NCI-H2171 treated with DMSO at 0.1 percent for 48 hours (cell line): ENCODE measurements around the gene C6orf163.

Experiments used
- DNase-seq: peaks from one replicate; lab custom pipeline; 2025; lab: John Stamatoyannopoulos, UW

Gene C6orf163

GRCh38 chr6:87357479-87358196, 13.0 kb downstream of the C6orf163 start:
- DNase-seq: no peak

- no peak for DNase-seq
These were observed 20.1 kb downstream of the C6orf163 start for GRCh38 chr6:87364602-87365252.

- DNase-seq: no peak
These were observed 21.6 kb downstream of the C6orf163 start for GRCh38 chr6:87366072-87366827.

- no peak for DNase-seq
These were observed 22.3 kb downstream of the C6orf163 start for GRCh38 chr6:87366899-87367298.

GRCh38 chr6:87373377-87373776, 28.8 kb downstream of the C6orf163 start:
- DNase-seq: no peak

GRCh38 chr6:87375315-87375714, 30.7 kb downstream of the C6orf163 start:
- DNase-seq: peak; percentile 46

- no peak for DNase-seq
These were observed 32.0 kb downstream of the C6orf163 start for GRCh38 chr6:87376643-87377042.

- no peak for DNase-seq
These were observed 34.3 kb downstream of the C6orf163 start for GRCh38 chr6:87378947-87379346.

GRCh38 chr6:87382861-87383260, 38.2 kb downstream of the C6orf163 start:
- DNase-seq: no peak

- no peak for DNase-seq
These were observed 39.4 kb downstream of the C6orf163 start for GRCh38 chr6:87384038-87384437.

- DNase-seq: no peak
These were observed 39.8 kb downstream of the C6orf163 start for GRCh38 chr6:87384449-87384848.

GRCh38 chr6:87391334-87391733, 46.7 kb downstream of the C6orf163 start:
- DNase-seq: peak; percentile 26

- DNase-seq: peak; percentile 77
These were observed 48.5 kb downstream of the C6orf163 start for GRCh38 chr6:87393026-87393622.

- DNase-seq: no peak
These were observed 50.8 kb downstream of the C6orf163 start for GRCh38 chr6:87395431-87395830.

GRCh38 chr6:87396595-87397392, 52.2 kb downstream of the C6orf163 start:
- peak; percentile 6 for DNase-seq

- no peak for DNase-seq
These were observed 53.0 kb downstream of the C6orf163 start for GRCh38 chr6:87397656-87398055.

- DNase-seq: no peak
These were observed 57.2 kb downstream of the C6orf163 start for GRCh38 chr6:87401832-87402231.

GRCh38 chr6:87407561-87407900, 62.9 kb downstream of the C6orf163 start:
- peak; percentile 80 for DNase-seq

GRCh38 chr6:87407901-87408720, 63.5 kb downstream of the C6orf163 start, which contains the start of gene CFAP206:
CFAP206 (plus strand) TSS chr6:87407972; CDS start chr6:87409840, 1,868 bp downstream.
- peak; percentile 90 for DNase-seq

- no peak for DNase-seq
These were observed 64.1 kb downstream of the C6orf163 start for GRCh38 chr6:87408721-87409155.
